B cell (primary cell): ENCODE measurements around the gene HSPB6. TPM values are rescaled to one million over a fixed set of nuclear protein-coding genes. Genes with fewer than 3 reads are reported as not detected.

Source experiments
- ATAC-seq: fragments of 200-7000 bp; cut with Tn5 transposase; one replicate; pipeline ENCODE4 v1.10.0; 2021; ENCODE audit warnings: low read depth, mild to moderate bottlenecking, moderate number of reproducible peaks, moderate library complexity
- CTCF ChIA-PET: fragments of 350-600 bp; sonication (Branson Sonifier 250); formaldehyde crosslinking; loops from one replicate; lab custom pipeline; 2021; ENCODE audit warnings: antibody characterized with exemption, inconsistent platforms; lab: Charles Lee
- POLR2A ChIA-PET: fragments of 350-600 bp; sonication (Branson Sonifier 250); formaldehyde crosslinking; loops from one replicate; lab custom pipeline; 2021; ENCODE audit warnings: antibody characterized with exemption; lab: Charles Lee
- DNase-seq: peaks from one replicate; pipeline ENCODE4 v3.0.0; 2013
- H2AFZ ChIP-seq: 2 replicates; pipeline ENCODE4 v1.6.1; 2012; ENCODE audit warnings: mild to moderate bottlenecking, low read depth, low read length; ENCODE audit not compliant: insufficient read depth, poor library complexity, severe bottlenecking
- H3K27ac ChIP-seq, 2 donors: 1 replicate in 1 of 2; 2 replicates in 1 of 2; pipeline ENCODE4 v1.5.1; 2012 to 2013; ENCODE audit warnings: low read length in 2 of 2, mild to moderate bottlenecking in 2 of 2, moderate library complexity in 1 of 2
- H3K27me3 ChIP-seq, 4 experiments: fragments of 200-600 bp in 1 of 4; sonication (generic) in 1 of 4; replicated peaks in 1 of 4; 1 replicate in 2 of 4; 2 replicates in 2 of 4; pipeline versions ENCODE4 v1.6.1 to v1.7.0; 2013 to 2016; ENCODE audit warnings: low read length in 3 of 4, mild to moderate bottlenecking in 2 of 4, mixed read lengths in 1 of 4, moderate library complexity in 1 of 4; ENCODE audit not compliant: insufficient read depth in 4 of 4, control insufficient read depth in 3 of 4; ENCODE audit errors: control extremely low read depth in 1 of 4
- H3K36me3 ChIP-seq, 2 experiments: replicated peaks in 1 of 2; 1 replicate in 1 of 2; 2 replicates in 1 of 2; pipeline versions ENCODE4 v1.6.1 to v1.7.1; 2013; ENCODE audit warnings: low read length in 1 of 2; ENCODE audit not compliant: insufficient read depth in 2 of 2, control insufficient read depth in 1 of 2; ENCODE audit errors: control extremely low read depth in 1 of 2, extremely low read depth in 1 of 2
- H3K4me1 ChIP-seq, 2 donors: fragments of 200-600 bp in 1 of 2; sonication (generic) in 1 of 2; 1 replicate in 1 of 2; 2 replicates in 1 of 2; pipeline versions ENCODE4 v1.5.1 to v1.6.1; 2013 to 2017; ENCODE audit warnings: low read length in 2 of 2; ENCODE audit not compliant: control insufficient read depth in 2 of 2, insufficient read depth in 2 of 2
- H3K4me2 ChIP-seq: replicated peaks from 2 replicates; pipeline ENCODE3; 2012; ENCODE audit warnings: mild to moderate bottlenecking, low read depth, low read length; ENCODE audit not compliant: poor library complexity, severe bottlenecking
- H3K4me3 ChIP-seq, 5 experiments: fragments of 200-600 bp in 1 of 5; sonication (generic) in 1 of 5; 1 replicate in 3 of 5; 2 replicates in 2 of 5; pipeline versions ENCODE4 v1.5.1 to v1.7.0; 2011 to 2016; ENCODE audit warnings: low read length in 4 of 5, mild to moderate bottlenecking in 4 of 5, low read depth in 2 of 5, control low read depth in 1 of 5, moderate library complexity in 1 of 5; ENCODE audit not compliant: insufficient read depth in 1 of 5; ENCODE audit errors: control extremely low read depth in 1 of 5, extremely low read depth in 1 of 5
- H3K79me2 ChIP-seq: fragments of 200-600 bp; sonication (generic); one replicate; pipeline ENCODE4 v1.6.0; 2016; ENCODE audit warnings: low read length; ENCODE audit not compliant: control insufficient read depth, insufficient read depth
- H3K9ac ChIP-seq: fragments of 200-600 bp; sonication (generic); 2 replicates; pipeline ENCODE4 v1.6.1; 2017; ENCODE audit warnings: mild to moderate bottlenecking, low read length, moderate library complexity
- H3K9me3 ChIP-seq, 3 donors: one replicate each; pipeline versions ENCODE4 v1.6.1 to v1.7.1; 2013; ENCODE audit warnings: low read length in 2 of 3; ENCODE audit not compliant: control insufficient read depth in 2 of 3, insufficient read depth in 1 of 3; ENCODE audit errors: control extremely low read depth in 1 of 3
- H4K20me1 ChIP-seq: 2 replicates; pipeline ENCODE4 v1.6.0; 2012; ENCODE audit warnings: mild to moderate bottlenecking, low read length; ENCODE audit not compliant: insufficient read depth, control insufficient read depth, poor library complexity, severe bottlenecking
- H3K27ac Mint-ChIP-seq: one replicate; pipeline ENCODE4 v1.8.0; 2021; ENCODE audit warnings: mixed read lengths
- H3K27me3 Mint-ChIP-seq: one replicate; pipeline ENCODE4 v1.8.0; 2021; ENCODE audit warnings: mixed read lengths
- H3K4me1 Mint-ChIP-seq: one replicate; pipeline ENCODE4 v1.8.0; 2021; ENCODE audit warnings: mixed read lengths
- H3K4me3 Mint-ChIP-seq: one replicate; pipeline ENCODE4 v1.8.0; 2021; ENCODE audit warnings: mixed read lengths
- H3K9me3 Mint-ChIP-seq: one replicate; pipeline ENCODE4 v1.8.0; 2022; ENCODE audit warnings: mixed read lengths; ENCODE audit not compliant: insufficient read depth
- CTCF ChIP-seq: fragments of 200-600 bp; IDR thresholded peaks from one replicate; pipeline ENCODE4 v1.8.0; 2022; ENCODE audit warnings: antibody characterized with exemption, mild to moderate bottlenecking
- EZH2 ChIP-seq: IDR thresholded peaks from 2 replicates; pipeline ENCODE4 v1.6.1; 2012; ENCODE audit warnings: borderline replicate concordance, low read depth, mild to moderate bottlenecking, moderate library complexity, low read length; ENCODE audit not compliant: insufficient read depth, poor library complexity, severe bottlenecking
- WGBS: methylation state at CpG from one replicate; pipeline ENCODE4 v1.1.5; 2013; ENCODE audit warnings: missing lambda C conversion rate; ENCODE audit not compliant: insufficient coverage; 5-methylcytosine and 5-hydroxymethylcytosine counted together
- intact Hi-C: fragments of 100-400 bp; cut with micrococcal nuclease; formaldehyde crosslinking; loops from one replicate; pipeline ENCODE4 v1.10.0; 2022
- polyA plus RNA-seq: library from polyadenylated mRNA; depleted of rRNA; stranded (reverse); fragments of >200 nt; gene quantifications from 2 replicates; pipeline ENCODE4 v1.2.3, GENCODE V29; 2012
- total RNA-seq, 2 donors: library from RNA; stranded (reverse); fragments of 120-200 nt in 1 of 2; gene quantifications; 1 replicate in 1 of 2; 2 replicates in 1 of 2; pipeline versions ENCODE4 v1.2.3 to v1.2.4, GENCODE V29; 2013 to 2022

HSPB6 gene
- total and polyA plus RNA-seq, 2 donors (not counting 1 experiment from before 2014, with no cell fraction given), result not detected

- ATAC-seq, result no peak
- Histone ChIP-seq H3K4me1 (peaks cover 0 to 5% of the 10 kb centered on the region in 2 donors), H3K36me3 (no peaks in the 10 kb centered on the region), H2AFZ (no peak overlapping the region), H3K4me2 (no peak overlapping the region), H3K4me3 (no peak overlapping the region), H3K9ac (no peak overlapping the region), H3K79me2 (no peaks in the 10 kb centered on the region), H3K27me3 (peaks cover 0 to 14% (median 3%) of the 10 kb centered on the region in 4 experiments), H4K20me1 (no peaks in the 10 kb centered on the region), H3K9me3 (peaks cover 0 to 4% (median 0%) of the 10 kb centered on the region in 3 donors), H3K27ac (no peak overlapping the region)
- intact Hi-C loops, result no loop called here
- TF ChIP-seq EZH2 (no peak), CTCF (no peak)
- H3K4me1 Mint-ChIP-seq, result peaks cover 6% of the 10 kb centered on the region
- WGBS, result 80% methylated on average over 4 of the region's 7 CpGs
- H3K9me3 Mint-ChIP-seq, result no peaks in the 10 kb centered on the region
- peaks cover 21% of the 10 kb centered on the region for H3K27me3 Mint-ChIP-seq
- POLR2A ChIA-PET, result no interaction called here
- CTCF ChIA-PET, result no interaction called here
- H3K4me3 Mint-ChIP-seq, result no peak overlapping the region
- no peak for DNase-seq
- no peak overlapping the region for H3K27ac Mint-ChIP-seq
Measured at GRCh38 chr19:35793381-35794165, 36.7 kb upstream of the HSPB6 start.

- Mint-ChIP-seq H3K27me3 (peaks cover 21% of the 10 kb centered on the region), H3K4me1 (peaks cover 6% of the 10 kb centered on the region), H3K9me3 (no peaks in the 10 kb centered on the region), H3K27ac (no peak overlapping the region), H3K4me3 (no peak overlapping the region)
- ChIA-PET POLR2A (no interaction called here), CTCF (no interaction called here)
- H3K27ac ChIP-seq, result no peak overlapping the region
- no peaks in the 10 kb centered on the region for H3K36me3 ChIP-seq
- no peak for DNase-seq
- TF ChIP-seq CTCF (no peak), EZH2 (no peak)
- peaks cover 0 to 5% of the 10 kb centered on the region in 2 donors for H3K4me1 ChIP-seq
- H3K9ac ChIP-seq, result no peak overlapping the region
- no peaks in the 10 kb centered on the region for H3K79me2 ChIP-seq
- no peak overlapping the region for H3K4me3 ChIP-seq
- 84% methylated on average over 8 of the region's 8 CpGs for WGBS
- peaks cover 0 to 13% (median 3%) of the 10 kb centered on the region in 4 experiments for H3K27me3 ChIP-seq
- ATAC-seq, result no peak
- H3K9me3 ChIP-seq, result peaks cover 0 to 4% (median 0%) of the 10 kb centered on the region in 3 donors
- no peaks in the 10 kb centered on the region for H4K20me1 ChIP-seq
- H2AFZ ChIP-seq, result no peak overlapping the region
- intact Hi-C loops, result no loop called here
- no peak overlapping the region for H3K4me2 ChIP-seq
Measured at GRCh38 chr19:35792888-35793287, 36.1 kb upstream of the HSPB6 start.
